T-cell (primary cell): ENCODE measurements around the gene ZNF608. TPM values are rescaled to one million over a fixed set of nuclear protein-coding genes. Genes with fewer than 3 reads are reported as not detected.

Experiments used
- ATAC-seq, 4 experiments: fragments of 200-7000 bp in 3 of 4; fragments of 150-1000 bp in 1 of 4; cut with Tn5 transposase; replicated peaks in 1 of 4; 1 replicate in 3 of 4; 2 replicates in 1 of 4; pipeline ENCODE4 v1.10.0; 2021; ENCODE audit warnings: moderate library complexity in 3 of 4, mild to moderate bottlenecking in 2 of 4, moderate number of reproducible peaks in 1 of 4
- CTCF ChIA-PET, 2 donors: fragments of 300-600 bp; sonication (Branson Sonifier 250); formaldehyde crosslinking; loops; one replicate each; lab custom pipeline; 2022; ENCODE audit warnings: antibody characterized with exemption in 2 of 2; lab: Charles Lee
- POLR2A ChIA-PET, 2 donors: fragments of 300-600 bp; sonication (Branson Sonifier 250); formaldehyde crosslinking; loops; one replicate each; lab custom pipeline; 2022; ENCODE audit warnings: antibody characterized with exemption in 2 of 2; lab: Charles Lee
- DNase-seq, 35 experiments: peaks; one replicate each; pipeline versions ENCODE4 v3.0.0 to v3.0.0-alpha.2; 2013 to 2023
- H3K27ac ChIP-seq: one replicate; pipeline ENCODE4 v1.5.1; 2013; ENCODE audit warnings: low read length
- H3K27me3 ChIP-seq, 2 experiments: replicated peaks in 1 of 2; 1 replicate in 1 of 2; 2 replicates in 1 of 2; pipeline versions ENCODE4 v1.6.1 to v1.7.0; 2013; ENCODE audit warnings: low read length in 1 of 2, mixed read lengths in 1 of 2; ENCODE audit not compliant: control insufficient read depth in 2 of 2, insufficient read depth in 2 of 2; ENCODE audit errors: extremely low read depth in 1 of 2
- H3K36me3 ChIP-seq, 2 donors: 1 replicate in 1 of 2; 2 replicates in 1 of 2; pipeline versions ENCODE4 v1.6.1 to v1.7.0; 2013; ENCODE audit warnings: low read length in 1 of 2; ENCODE audit not compliant: control insufficient read depth in 2 of 2, insufficient read depth in 1 of 2; ENCODE audit errors: extremely low read depth in 1 of 2
- H3K4me1 ChIP-seq, 2 experiments: 1 replicate in 1 of 2; 2 replicates in 1 of 2; pipeline versions ENCODE4 v1.6.1 to v1.7.0; 2013; ENCODE audit warnings: low read length in 2 of 2, mixed read lengths in 1 of 2; ENCODE audit not compliant: insufficient read depth in 2 of 2, control insufficient read depth in 1 of 2; ENCODE audit errors: extremely low read depth in 1 of 2
- H3K4me3 ChIP-seq, 2 donors: 1 replicate in 1 of 2; 2 replicates in 1 of 2; pipeline versions ENCODE4 v1.5.1 to v1.7.0; 2013; ENCODE audit warnings: mild to moderate bottlenecking in 2 of 2, low read length in 1 of 2, moderate library complexity in 1 of 2; ENCODE audit not compliant: control insufficient read depth in 1 of 2; ENCODE audit errors: extremely low read depth in 1 of 2
- H3K9me3 ChIP-seq: 2 replicates; pipeline ENCODE4 v1.7.0; 2013
- H3K27ac Mint-ChIP-seq, 2 donors: one replicate each; pipeline ENCODE4 v1.8.0; 2020 to 2021; ENCODE audit warnings: mild to moderate bottlenecking in 2 of 2, mixed read lengths in 2 of 2
- H3K27me3 Mint-ChIP-seq, 2 donors: one replicate each; pipeline ENCODE4 v1.8.0; 2021 to 2022; ENCODE audit warnings: mixed read lengths in 2 of 2
- H3K36me3 Mint-ChIP-seq: one replicate; pipeline ENCODE4 v1.8.0; 2021; ENCODE audit warnings: mixed read lengths
- H3K4me1 Mint-ChIP-seq, 3 donors: one replicate each; pipeline ENCODE4 v1.8.0; 2020 to 2022; ENCODE audit warnings: mixed read lengths in 3 of 3, mild to moderate bottlenecking in 1 of 3
- H3K4me3 Mint-ChIP-seq, 3 donors: one replicate each; pipeline ENCODE4 v1.8.0; 2020 to 2022; ENCODE audit warnings: mild to moderate bottlenecking in 3 of 3, mixed read lengths in 3 of 3, moderate library complexity in 3 of 3
- H3K9me3 Mint-ChIP-seq, 3 donors: one replicate each; pipeline ENCODE4 v1.8.0; 2020 to 2022; ENCODE audit warnings: mixed read lengths in 3 of 3
- WGBS: methylation state at CpG from one replicate; pipeline ENCODE4 v1.1.5; 2013; ENCODE audit warnings: missing lambda C conversion rate; ENCODE audit not compliant: insufficient coverage; 5-methylcytosine and 5-hydroxymethylcytosine counted together
- total RNA-seq, 35 experiments: library from RNA in 6 of 35; stranded (reverse) in 6 of 35; fragments of 120-200 nt in 1 of 35; gene quantifications; one replicate each; pipeline versions ENCODE4 v1.2.1 to v1.2.4 and lab custom pipeline; 2013 to 2026

Gene ZNF608
- total RNA-seq, 5 donors from 2014 or later (not counting 1 experiment from before 2014, with no cell fraction given) = 0.26 to 1.3 (median 0.49) TPM

DNA sequence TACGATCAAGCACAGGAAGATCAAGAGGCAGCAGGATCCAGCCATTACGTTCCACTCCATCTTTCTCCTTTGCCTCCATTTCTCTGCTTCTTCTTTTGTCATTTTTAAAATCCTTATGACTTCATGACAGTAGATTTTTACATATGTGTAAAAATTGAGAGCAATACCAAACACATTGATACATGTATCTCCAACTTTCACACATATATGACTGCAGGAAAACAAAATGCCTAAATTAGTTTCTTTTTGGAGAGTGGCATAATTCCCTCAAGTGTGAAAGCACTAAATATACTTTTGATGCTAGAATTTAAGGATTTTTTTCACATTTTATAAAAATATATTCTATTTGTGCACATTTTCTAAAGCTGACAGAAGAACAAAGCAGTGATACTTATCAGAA, 8.6 kb upstream of the ZNF608 start:
- no CpG with 5 or more reads among the region's 2 CpGs for WGBS

DNA sequence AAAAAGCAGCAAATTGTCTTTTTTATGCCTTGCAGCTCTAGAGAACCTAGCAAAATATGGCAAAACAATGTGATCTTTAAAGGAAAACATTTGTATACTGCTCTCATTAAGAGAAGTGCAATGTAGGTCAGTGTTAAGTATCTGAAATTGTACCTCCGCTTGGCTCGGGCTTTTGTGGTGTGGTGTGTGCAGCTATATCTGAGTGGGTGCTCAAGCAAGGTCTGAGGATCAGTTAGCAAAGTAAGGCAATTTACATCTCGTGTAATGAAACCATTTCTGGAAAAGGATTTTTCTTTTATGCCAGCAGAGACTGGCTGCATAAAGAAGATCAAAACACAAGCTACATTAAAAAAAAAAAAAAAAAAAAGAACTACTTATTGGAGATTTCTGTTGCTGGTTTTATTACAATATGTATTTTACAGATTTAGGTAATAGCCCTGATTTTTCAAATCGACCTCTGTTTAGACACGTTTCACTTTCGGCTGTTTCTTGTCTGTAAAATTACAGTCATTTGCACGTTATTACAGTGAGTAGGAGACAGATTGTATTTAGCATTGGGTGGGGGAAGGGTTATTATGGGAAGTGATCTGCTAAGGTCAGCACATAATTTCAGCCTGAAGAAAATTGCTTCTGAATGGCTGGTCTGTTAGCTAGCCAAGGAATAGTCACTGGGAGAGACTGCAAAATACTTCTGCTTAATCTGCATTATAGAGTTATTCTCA, 7.9 kb upstream of the ZNF608 start:
- no peaks in the 10 kb centered on the region for H3K4me1 ChIP-seq
- H3K27ac Mint-ChIP-seq = no peak overlapping the region
- 81% methylated on average over 4 of the region's 7 CpGs for WGBS

More for the DNA sequence above, 8.6 kb upstream of the ZNF608 start:
- no peak overlapping the region for H3K4me3 ChIP-seq
- H3K36me3 ChIP-seq = no peaks in the 10 kb centered on the region
- H3K9me3 Mint-ChIP-seq = peaks cover 0 to 3% (median 0%) of the 10 kb centered on the region in 3 donors
- CTCF ChIA-PET = no interaction called here
- H3K27ac Mint-ChIP-seq = no peak overlapping the region
- no peaks in the 10 kb centered on the region for H3K9me3 ChIP-seq
- no peak for ATAC-seq
- H3K4me1 Mint-ChIP-seq = no peaks in the 10 kb centered on the region
- POLR2A ChIA-PET = interaction anchor here in 1 of 2 donors (0.5 kb wide), 1 partner anchor 43 kb away, joined by 3 read pairs; no protein-coding TSS in a partner anchor
- no peak for DNase-seq
- peaks cover 0 to 16% of the 10 kb centered on the region in 2 donors for H3K27me3 Mint-ChIP-seq
- H3K4me1 ChIP-seq = no peaks in the 10 kb centered on the region
- peaks cover 0 to 3% of the 10 kb centered on the region in 2 experiments for H3K27me3 ChIP-seq
- no peak overlapping the region for H3K27ac ChIP-seq
- no peaks in the 10 kb centered on the region for H3K36me3 Mint-ChIP-seq
- H3K4me3 Mint-ChIP-seq = no peak overlapping the region

DNA sequence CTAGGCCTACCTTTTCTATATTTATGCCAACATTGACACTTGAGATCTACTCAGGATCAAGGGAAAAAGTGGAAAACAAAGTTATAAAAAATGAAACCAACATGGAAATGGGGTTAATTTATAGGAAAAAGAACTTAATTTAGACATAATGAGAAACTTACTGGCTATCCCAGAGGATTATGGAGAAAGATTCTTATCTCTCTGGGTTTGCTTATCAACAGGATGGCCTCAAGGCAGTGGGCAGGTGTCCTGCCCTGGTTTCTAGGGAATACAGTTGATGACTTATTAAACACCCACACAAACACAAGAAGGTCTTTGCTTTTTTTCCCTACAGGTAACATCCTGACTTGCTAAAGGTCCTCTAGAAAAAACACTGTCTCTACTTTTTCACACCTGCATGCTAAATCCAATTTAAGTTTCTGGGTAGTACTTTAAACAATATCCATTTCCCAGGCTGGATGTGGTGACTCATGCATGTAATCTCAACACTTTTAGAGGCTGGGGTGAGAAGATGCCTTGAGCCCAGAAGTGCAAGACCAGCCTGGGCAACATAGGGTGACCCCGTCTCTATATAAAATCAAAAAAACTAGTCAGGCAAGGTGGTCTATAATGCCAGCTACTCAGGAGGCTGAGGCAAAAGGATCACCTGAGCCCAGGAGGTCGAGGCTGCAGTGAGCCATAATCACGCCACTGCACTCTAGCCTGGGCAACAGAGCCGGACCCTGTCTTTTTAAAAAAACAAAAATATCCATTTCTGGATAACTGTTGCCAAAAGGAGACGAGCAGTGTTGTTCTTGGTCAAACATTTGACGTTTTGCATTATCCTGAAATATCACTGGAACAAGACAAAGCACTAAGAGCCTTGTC, 6.6 kb upstream of the ZNF608 start:
- Histone ChIP-seq H3K9me3 (no peaks in the 10 kb centered on the region), H3K4me3 (no peak overlapping the region), H3K27me3 (peaks cover 0 to 8% of the 10 kb centered on the region in 2 experiments), H3K36me3 (no peaks in the 10 kb centered on the region), H3K4me1 (peaks cover 3 to 5% of the 10 kb centered on the region in 2 experiments), H3K27ac (no peak overlapping the region)
- no peak for ATAC-seq
- no peak for DNase-seq
- peaks cover 6 to 10% (median 9%) of the 10 kb centered on the region in 3 donors for H3K4me1 Mint-ChIP-seq
- H3K4me3 Mint-ChIP-seq = no peak overlapping the region
- peaks cover 0 to 3% (median 0%) of the 10 kb centered on the region in 3 donors for H3K9me3 Mint-ChIP-seq
- peaks cover 5 to 25% of the 10 kb centered on the region in 2 donors for H3K27me3 Mint-ChIP-seq
- POLR2A ChIA-PET = no interaction called here
- CTCF ChIA-PET = no interaction called here
- H3K36me3 Mint-ChIP-seq = no peaks in the 10 kb centered on the region
- no peak overlapping the region for H3K27ac Mint-ChIP-seq
- WGBS = 54% methylated on average over 4 of the region's 6 CpGs

More for the DNA sequence above, 7.9 kb upstream of the ZNF608 start:
- DNase-seq = no peak
- no peak overlapping the region for H3K4me3 ChIP-seq
- peaks cover 0 to 3% of the 10 kb centered on the region in 2 experiments for H3K27me3 ChIP-seq
- peaks cover 0 to 3% (median 0%) of the 10 kb centered on the region in 3 donors for H3K9me3 Mint-ChIP-seq
- H3K27ac ChIP-seq = no peak overlapping the region
- ChIA-PET POLR2A (interaction anchor here in 1 of 2 donors (0.5 kb wide), 1 partner anchor 43 kb away, joined by 3 read pairs; no protein-coding TSS in a partner anchor), CTCF (no interaction called here)
- no peak for ATAC-seq
- H3K36me3 ChIP-seq = no peaks in the 10 kb centered on the region
- no peaks in the 10 kb centered on the region for H3K4me1 Mint-ChIP-seq
- H3K4me3 Mint-ChIP-seq = no peak overlapping the region
- H3K27me3 Mint-ChIP-seq = peaks cover 0 to 16% of the 10 kb centered on the region in 2 donors
- no peaks in the 10 kb centered on the region for H3K36me3 Mint-ChIP-seq
- no peaks in the 10 kb centered on the region for H3K9me3 ChIP-seq

DNA sequence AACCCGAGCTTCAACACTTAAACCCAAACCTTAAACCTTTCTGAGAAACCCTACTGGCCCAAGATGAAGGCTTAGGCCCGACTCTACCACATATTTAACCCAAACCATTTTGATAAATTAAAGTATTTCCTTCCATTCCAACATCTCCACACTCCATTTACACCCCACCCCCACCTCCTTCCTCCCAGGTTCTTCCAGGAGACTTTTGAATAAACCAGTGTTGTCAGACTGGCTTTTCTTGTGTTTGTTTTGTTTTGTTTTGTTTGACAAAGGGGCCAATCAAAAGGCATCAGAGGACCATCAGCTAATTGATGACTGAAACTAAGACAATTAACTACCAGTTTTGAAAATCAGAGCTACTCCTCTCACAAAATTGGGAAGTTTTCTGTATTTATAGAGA, 4.6 kb upstream of the ZNF608 start:
- Histone ChIP-seq H3K27me3 (peaks cover 0 to 18% of the 10 kb centered on the region in 2 experiments), H3K36me3 (no peaks in the 10 kb centered on the region), H3K4me3 (no peak overlapping the region), H3K4me1 (peaks cover 9 to 11% of the 10 kb centered on the region in 2 experiments), H3K9me3 (no peaks in the 10 kb centered on the region), H3K27ac (no peak overlapping the region)
- Mint-ChIP-seq H3K27ac (no peak overlapping the region), H3K9me3 (peaks cover 0 to 3% (median 0%) of the 10 kb centered on the region in 3 donors), H3K27me3 (peaks cover 22 to 46% of the 10 kb centered on the region in 2 donors), H3K4me3 (no peak overlapping the region), H3K4me1 (peaks cover 25 to 30% (median 26%) of the 10 kb centered on the region in 3 donors), H3K36me3 (no peaks in the 10 kb centered on the region)
- no peak for ATAC-seq
- ChIA-PET POLR2A (no interaction called here), CTCF (interaction anchor here in 1 of 2 donors (0.6 kb wide), 1 partner anchor 455 kb away, joined by 7 read pairs; no protein-coding TSS in a partner anchor)
- 43% methylated on average over 1 of the region's 2 CpGs for WGBS
- DNase-seq = no peak

DNA sequence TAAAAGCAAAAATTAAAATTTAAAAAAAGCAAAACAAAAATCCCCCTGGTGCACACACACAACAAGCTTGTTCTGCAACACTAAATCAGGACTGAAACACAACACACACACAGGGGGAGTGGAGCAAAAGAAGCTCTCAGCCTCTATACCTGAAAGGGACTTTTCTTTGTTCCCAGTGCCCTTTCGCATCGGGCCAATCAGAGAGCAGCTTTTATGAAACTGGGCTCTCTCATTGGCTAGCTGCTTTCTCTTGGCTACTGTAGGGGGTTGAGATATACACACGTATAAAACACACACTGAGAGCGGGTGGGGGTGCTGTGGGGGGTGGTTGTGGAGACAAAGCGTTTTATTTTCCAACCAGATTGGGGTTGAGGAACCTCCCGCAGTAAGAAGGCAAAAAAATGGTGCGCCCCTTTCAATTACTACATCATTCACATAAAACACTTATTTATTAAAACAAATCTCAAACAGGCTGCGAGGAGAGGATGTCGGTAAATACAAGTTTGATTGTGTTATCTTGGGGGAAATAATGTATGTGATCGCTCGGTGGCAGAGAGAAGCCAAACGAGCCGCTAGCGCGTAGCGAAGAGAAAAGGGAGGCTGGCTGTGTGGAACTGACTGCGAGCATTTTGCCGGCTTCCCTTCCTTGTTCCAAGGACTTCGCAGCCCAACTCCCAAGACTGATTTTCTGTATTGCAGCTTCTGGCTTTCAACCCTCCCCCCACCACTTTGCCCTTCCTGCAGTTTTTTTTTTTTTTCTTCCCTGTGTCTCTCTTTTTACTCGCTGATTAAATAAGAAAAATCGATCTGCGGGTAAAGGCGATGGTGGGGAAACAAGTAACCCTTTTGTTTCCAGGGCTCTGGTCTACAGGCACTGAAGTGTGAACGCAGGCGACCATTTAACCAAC, 2.5 kb upstream of the ZNF608 start:
- Mint-ChIP-seq H3K4me3 (peak overlapping the region in 2 of 3 donors; percentile 49 to 73), H3K27me3 (peaks cover 29 to 55% of the 10 kb centered on the region in 2 donors), H3K4me1 (peaks cover 25 to 32% (median 27%) of the 10 kb centered on the region in 3 donors), H3K9me3 (peaks cover 0 to 3% (median 0%) of the 10 kb centered on the region in 3 donors), H3K27ac (peak overlapping the region in 1 of 2 donors; percentile 43), H3K36me3 (no peaks in the 10 kb centered on the region)
- CTCF ChIA-PET = interaction anchor here in 1 of 2 donors (0.6 kb wide), 1 partner anchor 130 kb away, joined by 3 read pairs; no protein-coding TSS in a partner anchor
- Histone ChIP-seq H3K9me3 (no peaks in the 10 kb centered on the region), H3K27me3 (peaks cover 0 to 26% of the 10 kb centered on the region in 2 experiments), H3K27ac (no peak overlapping the region), H3K36me3 (no peaks in the 10 kb centered on the region), H3K4me1 (peaks cover 9 to 11% of the 10 kb centered on the region in 2 experiments), H3K4me3 (peak overlapping the region in 1 of 2 donors; percentile 77)
- 4% methylated on average over 7 of the region's 25 CpGs for WGBS
- peak in 1 of 4 experiments; percentile 73 for ATAC-seq
- DNase-seq = peak in 7 of 35 experiments; percentile 2 to 24 (median 10)
- POLR2A ChIA-PET = interaction anchor here in 1 of 2 donors (0.5 kb wide), 1 partner anchor 1701 kb away, joined by 4 read pairs; no protein-coding TSS in a partner anchor
